HL-60 (cell line): ENCODE results near the gene EYS.

Source experiments
- CTCF ChIP-seq: IDR thresholded peaks from one replicate; pipeline ENCODE4 v1.5.1; 2011; ENCODE audit warnings: low read length, control low read depth, inconsistent platforms; ENCODE audit not compliant: insufficient read depth
- REST ChIP-seq: IDR thresholded peaks from 2 replicates; pipeline ENCODE4 v1.6.1; 2012; ENCODE audit warnings: low read depth; ENCODE audit not compliant: insufficient replicate concordance
- SPI1 ChIP-seq: IDR thresholded peaks from 2 replicates; pipeline ENCODE4 v1.6.1; 2012; ENCODE audit warnings: low read depth, mild to moderate bottlenecking, borderline replicate concordance

GRCh38 chr6:64812138-64812537 is 894.9 kb downstream of the EYS start:
- TF ChIP-seq CTCF (no peak), REST (no peak), SPI1 (no peak)
